HFF-Myc (cell line): ENCODE measurements around the gene CCL17.

Source experiments
- DNase-seq: peaks from one replicate; pipeline ENCODE4 v3.0.0-alpha.2; 2011; ENCODE audit warnings: low read depth; ENCODE audit errors: extremely low read depth
- H3K4me3 ChIP-seq: replicated peaks from 2 replicates; pipeline ENCODE4 v1.5.1; 2011; ENCODE audit warnings: low read depth, mild to moderate bottlenecking, control low read depth, low read length
- CTCF ChIP-seq: IDR thresholded peaks from 2 replicates; pipeline ENCODE4 v1.5.1; 2012; ENCODE audit warnings: mild to moderate bottlenecking, low read depth, low read length, control low read depth; ENCODE audit errors: missing control alignments

Gene CCL17

DNA sequence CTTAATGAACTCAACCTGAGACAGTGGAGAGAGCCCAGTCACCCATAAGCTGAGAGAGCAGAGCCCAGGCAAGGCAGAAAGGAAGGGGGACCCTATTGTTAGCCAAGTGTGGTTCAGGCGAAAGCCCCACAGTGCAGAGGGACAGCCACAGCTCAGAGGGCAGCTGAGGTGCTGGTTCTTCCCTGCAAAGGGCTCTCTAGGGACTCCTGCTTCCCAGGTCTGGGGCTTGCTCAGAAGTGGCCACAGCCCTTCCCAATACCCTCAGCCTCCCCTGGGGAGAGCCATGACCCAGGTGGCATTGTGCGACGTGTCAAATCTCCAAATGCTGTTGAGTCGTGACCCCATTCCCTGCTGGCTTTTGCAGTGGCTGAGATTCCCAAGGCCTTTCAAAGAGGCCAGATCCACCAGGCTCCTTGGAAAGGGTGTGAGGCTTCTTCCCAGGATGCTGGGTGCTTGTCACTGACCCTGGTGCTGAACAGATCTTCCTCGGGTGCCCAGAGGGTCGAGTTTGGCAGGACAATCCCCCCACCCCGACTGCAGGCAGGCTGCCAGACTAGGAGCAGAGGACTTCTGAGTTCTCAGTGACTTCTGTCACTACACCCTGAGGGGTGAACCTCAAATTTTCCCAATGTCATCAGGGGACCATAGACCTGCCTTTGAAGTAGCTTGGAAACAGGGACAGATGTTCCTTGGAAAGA, 2.5 kb upstream of the CCL17 start:
- no peak for DNase-seq
- no peak overlapping the region for H3K4me3 ChIP-seq
- TF ChIP-seq CTCF, result no peak

GRCh38 chr16:57405097-57405496, 530 bp downstream of the CCL17 start:
- TF ChIP-seq CTCF, result no peak
- no peak overlapping the region for H3K4me3 ChIP-seq
- no peak for DNase-seq

- TF ChIP-seq CTCF, result no peak
- H3K4me3 ChIP-seq, result no peak overlapping the region
- no peak for DNase-seq
Measured at GRCh38 chr16:57406881-57407280, 2.3 kb downstream of the CCL17 start.

DNA sequence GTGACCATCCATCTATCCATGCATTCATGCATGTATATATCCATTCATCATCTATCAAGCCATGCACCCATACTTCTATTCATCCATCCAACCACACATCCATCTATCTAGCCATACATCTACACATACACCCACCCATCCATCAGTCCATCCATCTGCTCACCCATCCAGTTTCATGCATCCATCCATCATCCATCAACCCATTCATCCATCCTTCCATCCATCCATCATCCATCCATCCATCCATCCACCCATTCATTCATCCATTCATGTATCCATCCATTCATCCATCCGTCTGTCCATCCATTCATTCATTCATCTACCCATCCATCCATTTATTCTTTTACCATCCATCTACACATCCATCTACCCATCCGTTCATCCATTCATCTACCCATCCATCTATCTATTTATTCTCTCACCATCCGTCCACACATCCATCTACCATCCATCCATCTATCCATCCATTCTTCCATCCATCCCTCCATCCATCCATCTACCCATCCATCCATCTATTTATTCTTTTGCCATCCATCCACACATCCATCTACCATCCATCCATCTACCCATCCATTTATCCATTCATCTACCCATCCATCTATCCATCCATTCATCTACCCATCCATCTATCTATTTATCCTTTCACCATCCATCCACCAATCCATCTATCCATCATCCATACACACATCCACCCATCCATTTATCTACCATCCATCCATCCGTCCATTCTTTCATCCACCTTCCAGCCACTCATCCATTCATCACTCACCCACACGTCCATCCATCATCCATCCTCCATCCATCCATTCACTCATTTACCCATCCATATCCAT, 3.2 kb downstream of the CCL17 start:
- no peak for DNase-seq
- no peak overlapping the region for H3K4me3 ChIP-seq
- no peak for TF ChIP-seq CTCF

DNA sequence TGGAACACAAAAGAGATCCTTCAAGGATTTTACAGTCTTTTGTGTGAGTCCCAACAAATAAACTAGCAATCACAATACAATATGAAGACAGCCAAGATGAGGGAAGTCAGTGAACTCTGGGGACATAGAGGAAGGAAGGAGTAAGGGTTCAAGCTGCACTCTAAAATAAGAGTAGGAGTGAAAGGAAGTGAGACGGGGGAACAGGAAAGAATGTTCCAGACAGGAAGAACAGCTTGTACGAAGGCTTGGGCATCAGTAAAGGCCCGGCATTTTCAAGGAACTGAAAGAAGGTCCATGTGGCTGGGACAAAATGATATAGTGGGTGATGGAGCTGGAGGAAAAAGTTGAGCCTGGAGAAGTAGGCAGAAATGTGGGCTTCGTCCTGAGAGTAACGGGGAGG, 4.5 kb downstream of the CCL17 start:
- TF ChIP-seq CTCF, result no peak
- DNase-seq, result no peak
- H3K4me3 ChIP-seq, result no peak overlapping the region

GRCh38 chr16:57409870-57410587, 5.5 kb downstream of the CCL17 start:
- H3K4me3 ChIP-seq, result no peak overlapping the region
- DNase-seq, result no peak
- no peak for TF ChIP-seq CTCF
